OCI-LY3 (cell line): Measurements from ENCODE around the gene APOBEC3B.
A peak's percentile ranks its signal among the peaks of the same experiment; 100 is the strongest.
"Not testable (repeated sequence)": the region's sequence is repeated elsewhere in the genome, so short reads cannot be mapped to it uniquely, and the experiment has no call there.

Experiments used
- H2AFZ ChIP-seq: fragments of 200-600, 300-600 bp; shearing (Covaris generic); 2 replicates; pipeline ENCODE4 v1.6.0; 2014; ENCODE audit warnings: antibody characterized with exemption, low read depth, low read length
- H3K27ac ChIP-seq: fragments of 200-600, 300-600 bp; sonication (generic); 2 replicates; pipeline ENCODE4 v1.5.1; 2014; ENCODE audit warnings: mild to moderate bottlenecking, low read length, moderate library complexity, mixed read lengths
- H3K27me3 ChIP-seq: fragments of 200-600, 300-600 bp; sonication (generic); 2 replicates; pipeline ENCODE4 v1.6.1; 2014; ENCODE audit warnings: low read depth, low read length, mixed read lengths
- H3K36me3 ChIP-seq: fragments of 200-600, 300-600 bp; sonication (generic); replicated peaks from 2 replicates; pipeline ENCODE3; 2014; ENCODE audit warnings: low read depth, low read length, mixed read lengths
- H3K4me1 ChIP-seq: fragments of 300-600, 200-600 bp; sonication (generic); 2 replicates; pipeline ENCODE4 v1.6.1; 2014; ENCODE audit warnings: low read length, mixed read lengths
- H3K4me2 ChIP-seq: fragments of 200-600, 300-600 bp; sonication (generic); 2 replicates; pipeline ENCODE4 v1.6.1; 2014; ENCODE audit warnings: low read length, mixed read lengths
- H3K4me3 ChIP-seq: fragments of 300-600, 200-600 bp; sonication (generic); 2 replicates; pipeline ENCODE4 v1.5.1; 2014; ENCODE audit warnings: antibody characterized with exemption, mild to moderate bottlenecking, low read length, moderate library complexity
- H3K79me2 ChIP-seq: fragments of 300-600, 200-600 bp; shearing (Covaris generic); 2 replicates; pipeline ENCODE4 v1.6.1; 2014; ENCODE audit warnings: mild to moderate bottlenecking, low read length, mixed read lengths
- H3K9ac ChIP-seq: fragments of 300-600, 200-600 bp; shearing (Covaris generic); 2 replicates; pipeline ENCODE4 v1.6.0; 2014; ENCODE audit warnings: mild to moderate bottlenecking, low read length, moderate library complexity
- H3K9me3 ChIP-seq: fragments of 200-600, 300-600 bp; shearing (Covaris generic); 2 replicates; pipeline ENCODE4 v1.6.1; 2014; ENCODE audit warnings: low read length, mixed read lengths; ENCODE audit not compliant: insufficient read depth
- H4K20me1 ChIP-seq: fragments of 200-600, 300-600 bp; sonication (generic); 2 replicates; pipeline ENCODE4 v1.6.1; 2016; ENCODE audit warnings: low read length, mixed read lengths; ENCODE audit not compliant: insufficient read depth
- CTCF ChIP-seq: fragments of 200-600, 300-600 bp; sonication (generic); IDR thresholded peaks from 2 replicates; pipeline ENCODE4 v1.5.1; 2014; ENCODE audit warnings: antibody characterized with exemption, low read length, low read depth
- EZH2phosphoT487 ChIP-seq: fragments of 200-600 bp; shearing (Covaris generic); IDR thresholded peaks from 2 replicates; pipeline ENCODE4 v1.6.1; 2018; ENCODE audit warnings: antibody characterized with exemption, mixed run types, low read depth

Gene APOBEC3B

GRCh38 chr22:38943882-38944281 is 38.3 kb upstream of the APOBEC3B start:
- Histone ChIP-seq H3K4me2 (no peak overlapping the region), H3K9ac (no peak overlapping the region)

GRCh38 chr22:38944653-38945052 is 37.5 kb upstream of the APOBEC3B start:
- H3K36me3 ChIP-seq, result no peaks in the 10 kb centered on the region
- no peak overlapping the region for H3K9ac ChIP-seq
- no peaks in the 10 kb centered on the region for H4K20me1 ChIP-seq
- peaks cover 54% of the 10 kb centered on the region for H3K4me1 ChIP-seq
- no peaks in the 10 kb centered on the region for H3K79me2 ChIP-seq
- peaks cover 33% of the 10 kb centered on the region for H3K27me3 ChIP-seq
- no peak overlapping the region for H3K27ac ChIP-seq
- no peak overlapping the region for H3K4me2 ChIP-seq
- no peaks in the 10 kb centered on the region for H3K9me3 ChIP-seq
- no peak overlapping the region for H2AFZ ChIP-seq
- no peak for TF ChIP-seq EZH2phosphoT487
- TF ChIP-seq CTCF, result no peak
- no peak overlapping the region for H3K4me3 ChIP-seq

More at GRCh38 chr22:38943882-38944281, 38.3 kb upstream of the APOBEC3B start:
- Histone ChIP-seq H2AFZ (no peak overlapping the region), H4K20me1 (no peaks in the 10 kb centered on the region), H3K27me3 (peaks cover 39% of the 10 kb centered on the region), H3K36me3 (no peaks in the 10 kb centered on the region), H3K27ac (no peak overlapping the region), H3K4me3 (no peak overlapping the region), H3K4me1 (peaks cover 54% of the 10 kb centered on the region), H3K9me3 (no peaks in the 10 kb centered on the region), H3K79me2 (no peaks in the 10 kb centered on the region)
- TF ChIP-seq CTCF (no peak), EZH2phosphoT487 (no peak)

DNA sequence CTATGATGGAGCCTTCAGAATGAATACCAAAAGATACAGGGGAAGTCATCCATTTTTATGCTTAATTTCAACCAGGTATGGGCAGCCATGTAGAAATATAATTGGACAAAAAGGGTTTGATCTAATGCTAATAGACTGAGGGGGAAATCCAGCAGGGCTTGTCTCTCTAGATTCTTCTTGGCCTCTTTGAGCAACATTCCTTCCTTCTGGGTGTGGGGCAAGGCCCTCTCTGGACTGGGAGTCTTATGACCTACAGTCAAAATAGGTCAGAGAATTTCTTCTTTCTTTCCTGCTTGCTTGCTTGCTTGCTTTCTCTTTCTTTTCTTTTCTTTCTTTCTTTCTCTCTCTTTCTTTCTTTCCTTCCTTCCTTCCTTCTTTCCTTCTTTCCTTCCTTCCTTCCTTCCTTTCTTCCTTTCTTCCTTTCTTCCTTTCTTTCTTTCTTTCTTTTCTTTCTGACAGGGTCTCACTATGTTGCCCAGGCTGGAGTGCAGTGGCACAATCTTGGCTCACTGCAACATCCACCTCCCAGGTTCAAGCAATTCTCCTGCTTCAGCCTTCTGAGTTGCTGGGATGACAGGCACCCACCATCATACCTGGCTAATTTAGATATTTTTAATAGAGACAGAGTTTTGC is 36.3 kb upstream of the APOBEC3B start:
- H2AFZ ChIP-seq, H3K4me3 ChIP-seq, H3K9me3 ChIP-seq, H4K20me1 ChIP-seq, H3K27ac ChIP-seq, H3K36me3 ChIP-seq, H3K79me2 ChIP-seq, H3K9ac ChIP-seq, H3K4me2 ChIP-seq: not testable (repeated sequence)
- H3K4me1 ChIP-seq, result peaks cover 52% of the 10 kb centered on the region
- H3K27me3 ChIP-seq, result peaks cover 27% of the 10 kb centered on the region

GRCh38 chr22:38946771-38947170 is 35.4 kb upstream of the APOBEC3B start:
- Histone ChIP-seq H3K9ac (no peak overlapping the region), H3K4me3 (no peak overlapping the region), H3K27me3 (peaks cover 27% of the 10 kb centered on the region), H3K27ac (no peak overlapping the region), H4K20me1 (no peaks in the 10 kb centered on the region), H3K9me3 (no peaks in the 10 kb centered on the region), H3K4me2 (peak overlapping the region; percentile 60), H3K79me2 (no peaks in the 10 kb centered on the region), H3K4me1 (peaks cover 45% of the 10 kb centered on the region), H2AFZ (no peak overlapping the region), H3K36me3 (no peaks in the 10 kb centered on the region)
- TF ChIP-seq EZH2phosphoT487 (no peak), CTCF (no peak)
